GM18870 (cell line): ENCODE results near the gene DAPL1.

Experiments used
- ATAC-seq: cut with Tn5 transposase; IDR thresholded peaks from one replicate; pipeline ENCODE4 v1.9.1; 2021; ENCODE audit warnings: moderate library complexity; ENCODE audit not compliant: unreplicated experiment

Gene DAPL1

GRCh38 chr2:158776231-158776630 is 18.9 kb upstream of the DAPL1 start:
- ATAC-seq = no peak

DNA sequence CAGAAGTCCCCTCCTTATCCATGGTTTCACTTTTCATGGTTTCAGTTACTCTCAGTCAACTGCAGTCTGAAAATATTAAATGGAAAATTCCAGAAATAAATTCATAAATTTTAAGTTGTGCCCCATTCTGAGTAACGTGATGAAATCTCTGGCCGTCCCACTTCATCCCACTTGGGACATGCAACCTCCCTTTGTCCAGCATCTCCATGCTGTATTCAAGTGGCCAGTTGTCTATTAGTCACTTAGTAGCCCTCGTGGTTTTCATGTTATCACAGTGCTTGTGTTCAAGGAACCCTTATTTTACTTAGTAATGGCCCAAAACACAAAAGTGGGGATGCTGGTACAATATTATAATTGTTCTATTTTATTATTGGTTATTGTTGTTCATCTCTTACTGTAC is 18.0 kb upstream of the DAPL1 start:
- no peak for ATAC-seq

DNA sequence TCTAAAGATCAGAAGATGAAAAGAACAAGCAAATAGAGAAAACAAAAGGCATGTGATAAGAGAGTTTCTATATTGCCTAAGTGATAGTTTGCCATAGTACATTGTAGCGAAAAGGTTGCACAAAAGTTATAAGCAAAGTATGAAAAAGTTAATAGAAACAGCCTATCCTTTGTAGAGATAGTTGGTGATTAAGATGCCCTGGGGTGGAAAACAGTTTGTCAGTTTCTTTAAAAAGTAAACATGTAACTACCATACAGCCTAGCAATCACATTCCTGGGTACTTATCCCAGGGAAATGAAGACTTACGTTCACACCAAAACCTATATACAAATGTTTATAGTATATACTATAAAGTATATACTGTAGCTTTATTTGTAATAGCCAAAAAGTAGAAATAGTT is 16.9 kb upstream of the DAPL1 start:
- ATAC-seq = no peak

DNA sequence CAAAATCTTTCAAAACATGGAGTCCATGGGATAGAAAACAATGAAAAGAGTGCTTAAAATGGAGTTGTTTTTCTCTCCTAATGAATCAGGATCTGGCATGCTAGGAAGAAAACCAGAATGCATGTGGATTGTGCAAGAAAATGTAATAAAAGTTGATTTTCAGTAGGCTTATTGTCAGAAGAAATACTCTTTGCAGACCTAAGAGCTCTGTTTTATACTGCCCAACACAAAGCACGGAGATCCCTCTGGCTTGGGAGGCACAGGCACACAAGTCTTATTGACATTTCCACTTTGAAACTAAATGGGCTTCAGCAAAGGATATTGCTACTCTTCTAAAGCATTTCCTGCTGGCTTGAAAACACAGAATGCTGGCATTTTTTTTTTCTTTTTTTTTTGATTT is 15.5 kb upstream of the DAPL1 start:
- no peak for ATAC-seq

DNA sequence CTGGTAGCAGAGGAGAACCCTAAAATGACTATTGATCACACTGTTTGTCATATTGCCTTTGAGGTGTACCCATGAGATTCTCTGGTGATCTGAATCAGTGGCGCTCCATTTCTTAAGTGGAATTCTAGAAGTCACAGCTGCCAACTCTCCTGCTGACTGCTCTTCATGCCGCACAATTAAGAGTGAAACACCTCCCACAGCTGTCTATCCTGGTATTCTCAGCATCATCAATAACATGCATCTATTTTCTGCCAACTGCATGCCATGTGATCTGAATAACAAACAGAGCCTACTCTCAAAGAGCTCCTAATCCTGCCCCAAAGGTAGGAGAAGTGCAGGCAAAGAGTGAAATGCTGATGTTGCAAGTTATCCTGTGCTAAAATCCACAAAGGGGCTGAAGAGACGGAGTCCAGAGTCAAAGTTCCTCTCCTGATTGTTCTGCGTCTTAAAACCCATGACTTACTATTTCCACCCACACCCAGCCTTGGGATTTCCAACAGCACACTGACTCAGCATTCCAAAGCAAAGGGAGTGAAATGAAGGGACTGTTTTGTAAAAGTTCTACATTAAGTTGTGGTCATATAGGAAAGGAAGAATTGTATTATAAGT is 13.7 kb upstream of the DAPL1 start:
- no peak for ATAC-seq

- no peak for ATAC-seq
Observed at GRCh38 chr2:158782136-158782535, 13.0 kb upstream of the DAPL1 start.

GRCh38 chr2:158782616-158783015 is 12.5 kb upstream of the DAPL1 start:
- ATAC-seq = no peak

DNA sequence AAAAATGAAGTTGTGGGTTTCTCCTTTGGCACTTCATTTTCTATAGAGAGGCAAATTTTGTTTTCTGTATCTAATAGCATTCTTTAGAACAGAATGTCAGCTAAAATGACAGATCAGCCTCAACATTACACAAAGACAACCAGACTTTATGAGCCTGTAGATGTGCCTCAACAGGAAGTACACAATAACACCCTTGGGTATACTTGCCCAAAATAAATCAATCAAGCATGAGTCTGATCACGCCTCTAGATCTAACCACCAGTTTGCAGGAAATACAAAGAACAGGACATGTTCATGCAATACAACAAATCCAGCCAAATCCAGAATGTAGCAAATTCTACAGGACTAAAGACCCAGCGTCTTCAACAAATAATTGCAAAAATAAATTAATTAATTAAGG is 11.2 kb upstream of the DAPL1 start:
- no peak for ATAC-seq

GRCh38 chr2:158786897-158787296 is 8.2 kb upstream of the DAPL1 start:
- no peak for ATAC-seq

- no peak for ATAC-seq
Observed at GRCh38 chr2:158788951-158789350, 6.2 kb upstream of the DAPL1 start.

- ATAC-seq = no peak
Observed at GRCh38 chr2:158796652-158797051, 1.5 kb downstream of the DAPL1 start.

- no peak for ATAC-seq
Observed at GRCh38 chr2:158797963-158798700, 3.0 kb downstream of the DAPL1 start.

DNA sequence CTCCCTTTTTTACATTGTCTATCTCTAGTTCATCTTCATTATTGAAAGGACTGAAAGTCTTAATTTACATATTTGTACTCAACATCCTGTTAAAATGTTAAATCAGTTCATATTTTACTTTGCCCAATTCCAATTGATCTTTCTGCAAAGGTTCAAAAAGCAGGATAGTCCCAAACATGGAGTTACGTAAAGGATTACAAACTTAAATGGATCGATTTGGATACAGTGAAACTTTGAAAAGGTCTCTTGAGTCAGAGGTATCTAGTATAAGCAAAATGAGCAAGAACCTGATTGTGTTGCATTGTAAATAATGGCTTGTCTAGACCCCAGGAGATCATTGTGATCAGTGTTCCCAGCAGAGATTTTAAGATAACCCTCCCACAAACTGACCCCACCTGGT is 4.1 kb downstream of the DAPL1 start:
- ATAC-seq = no peak

DNA sequence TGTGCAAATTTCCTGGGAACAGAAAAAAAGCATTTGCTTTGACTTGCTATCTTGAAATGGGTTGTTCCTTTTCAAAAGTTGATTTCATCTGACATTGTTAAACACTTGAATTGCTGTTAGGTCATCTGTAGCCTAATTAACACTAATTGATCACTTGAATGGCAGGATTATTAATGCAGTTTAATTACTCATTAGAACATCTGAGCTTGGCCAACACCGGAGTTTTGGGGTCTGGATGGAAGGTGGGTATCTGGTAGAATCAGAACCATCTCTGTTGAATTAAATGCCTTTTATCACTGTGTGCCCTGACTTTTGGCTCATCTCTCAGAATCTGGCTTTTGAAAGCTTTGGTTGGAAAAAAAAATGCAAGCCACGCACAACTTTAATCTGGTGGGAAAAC is 8.4 kb downstream of the DAPL1 start:
- no peak for ATAC-seq

- no peak for ATAC-seq
Observed at GRCh38 chr2:158805255-158805654, 10.1 kb downstream of the DAPL1 start.

GRCh38 chr2:158805936-158806335 is 10.8 kb downstream of the DAPL1 start:
- no peak for ATAC-seq

GRCh38 chr2:158806941-158807340 is 11.8 kb downstream of the DAPL1 start:
- no peak for ATAC-seq

GRCh38 chr2:158808426-158808825 is 13.3 kb downstream of the DAPL1 start:
- ATAC-seq = no peak

DNA sequence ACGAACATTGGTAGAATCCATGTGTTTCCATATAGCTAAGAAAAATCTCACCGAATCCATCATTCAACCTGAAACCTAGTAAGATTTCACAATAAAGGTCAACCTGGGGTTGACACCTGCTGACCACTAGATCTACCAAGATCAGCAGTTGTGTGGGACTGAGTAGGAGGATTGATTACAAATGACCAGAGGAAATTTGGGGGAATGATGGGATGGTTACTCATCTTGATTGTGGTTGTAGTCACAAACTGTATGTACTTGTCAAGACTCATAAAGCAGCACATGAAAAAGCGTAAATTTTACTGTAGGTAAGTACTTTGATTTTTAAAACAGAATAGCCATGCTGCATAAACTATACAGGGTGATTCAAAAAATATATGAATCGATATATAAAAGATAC is 14.7 kb downstream of the DAPL1 start:
- no peak for ATAC-seq

DNA sequence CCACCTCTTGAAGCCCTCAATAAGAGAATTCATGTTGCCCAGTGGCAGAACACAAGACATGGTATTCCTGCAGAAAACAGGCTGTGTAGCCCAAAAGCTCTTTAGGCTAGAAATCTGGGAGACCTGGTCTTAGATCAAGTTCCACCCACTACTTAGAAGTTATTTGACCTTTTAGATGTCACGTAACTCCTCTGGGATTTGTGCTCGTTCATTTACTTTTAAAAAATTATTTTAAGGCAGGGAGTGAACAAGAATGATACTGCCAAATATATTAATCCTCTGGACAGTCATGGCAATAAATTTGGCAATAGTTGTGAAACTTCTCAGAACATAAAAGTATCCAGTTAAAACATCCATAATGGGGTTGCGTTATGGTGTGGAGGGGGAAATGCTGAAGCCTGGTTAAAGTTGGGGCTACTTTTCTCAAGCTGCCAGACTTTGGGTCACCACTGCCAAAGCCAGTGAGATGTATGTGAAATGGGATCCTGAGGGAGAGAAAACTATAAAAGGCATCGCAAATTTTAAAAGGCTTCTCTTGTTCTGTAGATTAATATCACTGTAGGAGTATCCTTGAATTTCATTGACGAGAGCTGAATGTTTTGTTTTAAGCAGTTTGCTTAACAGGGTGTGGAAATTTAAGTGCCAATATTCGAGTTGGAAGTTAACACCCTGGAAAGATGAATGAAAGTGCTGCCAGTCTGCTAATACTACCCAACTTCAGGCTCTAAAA is 15.8 kb downstream of the DAPL1 start:
- no peak for ATAC-seq

GRCh38 chr2:158815166-158815565 is 20.0 kb downstream of the DAPL1 start:
- no peak for ATAC-seq

GRCh38 chr2:158815658-158816057 is 20.5 kb downstream of the DAPL1 start:
- ATAC-seq = no peak
